Measurements from ENCODE around the gene LRRC25.
A peak's percentile ranks its signal among the peaks of the same experiment; 100 is the strongest.
"Not testable (repeated sequence)": the region's sequence is repeated elsewhere in the genome, so short reads cannot be mapped to it uniquely, and the experiment has no call there.

LRRC25 gene

DNA sequence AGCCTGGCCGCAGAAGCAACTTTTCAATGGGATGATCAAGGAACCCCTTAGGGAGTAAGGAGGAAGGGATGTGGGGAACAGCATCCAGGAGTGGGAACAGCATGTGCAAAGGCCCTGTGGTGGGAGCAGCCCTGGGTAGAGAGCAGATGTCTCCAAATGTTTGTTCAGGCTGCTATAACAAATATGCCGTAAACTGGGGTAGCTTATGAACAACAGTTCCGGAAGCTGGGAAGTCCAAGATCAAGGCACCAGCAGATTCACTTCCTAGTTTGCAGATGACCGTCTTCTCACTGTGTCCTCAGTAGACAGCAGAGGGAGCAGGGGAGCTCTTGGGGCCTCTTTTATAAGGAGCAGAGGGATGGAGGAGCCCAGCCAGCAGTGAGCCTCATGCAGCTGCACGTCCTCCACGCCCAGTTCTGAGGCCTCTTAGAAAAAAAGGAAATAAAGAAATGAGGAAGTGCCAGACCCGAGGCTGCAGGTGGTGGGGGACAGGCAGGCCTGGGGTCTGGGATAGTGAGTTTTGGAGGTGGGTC is 4.2 kb upstream of the LRRC25 start:
- peak in 1 of 2 donors; percentile 36 for ATAC-seq

DNA sequence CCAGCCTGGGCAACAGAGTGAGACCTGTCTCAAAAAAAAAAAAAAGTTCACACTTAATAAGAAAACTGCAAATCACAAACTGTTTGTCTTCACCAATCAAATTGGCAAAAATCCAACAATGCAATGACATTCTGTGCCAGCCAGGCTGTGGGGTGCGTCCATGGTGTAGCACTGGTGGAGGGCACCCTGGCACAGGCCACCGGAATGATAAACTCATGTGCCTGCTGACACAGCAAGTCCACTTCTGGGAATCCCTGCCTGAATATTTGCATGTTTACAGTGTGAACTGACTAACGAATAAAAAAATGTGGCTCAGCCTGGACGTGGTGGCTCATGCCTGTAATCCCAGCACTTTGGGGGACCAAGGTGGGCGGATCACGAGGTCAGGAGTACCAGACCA is 1.6 kb upstream of the LRRC25 start:
- no peak for ATAC-seq

DNA sequence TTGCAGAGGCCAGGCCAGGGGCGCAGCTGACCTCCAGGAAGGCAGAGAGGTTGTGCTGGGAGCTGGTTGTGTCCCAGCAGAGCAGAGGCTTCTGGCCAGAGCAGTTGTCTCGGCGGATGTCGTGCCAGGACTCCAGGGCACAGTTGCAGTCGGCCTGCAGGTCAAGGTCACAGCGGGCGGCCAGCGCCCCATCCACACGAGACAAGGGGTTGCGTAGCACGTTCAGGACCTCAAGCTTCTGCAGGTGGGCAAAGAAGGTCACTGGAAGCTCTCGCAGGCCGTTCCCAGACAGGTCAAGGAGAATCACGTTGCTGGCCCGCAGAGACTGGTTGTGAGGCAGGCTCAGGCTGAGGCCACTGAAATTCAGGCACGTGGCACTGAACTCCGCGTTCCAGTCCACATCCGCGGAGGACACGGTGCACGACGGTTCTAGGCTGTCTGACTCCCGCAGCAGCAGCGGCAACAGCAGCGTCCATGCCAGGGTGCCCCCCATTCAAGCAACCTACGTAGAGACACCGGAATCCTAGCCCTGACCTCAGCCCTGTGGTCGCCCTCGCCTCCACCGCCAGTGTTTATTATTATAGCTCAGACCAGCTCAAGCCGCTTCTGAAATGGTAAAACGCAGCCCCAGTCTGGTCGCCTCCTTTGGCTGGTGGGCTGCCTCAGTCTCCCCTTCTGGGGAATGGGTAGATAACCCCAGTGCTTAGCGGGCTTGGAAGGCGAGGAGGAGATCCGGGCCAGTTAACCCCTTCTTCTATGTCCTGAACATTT is 766 bp downstream of the LRRC25 start:
- no peak for ATAC-seq

DNA sequence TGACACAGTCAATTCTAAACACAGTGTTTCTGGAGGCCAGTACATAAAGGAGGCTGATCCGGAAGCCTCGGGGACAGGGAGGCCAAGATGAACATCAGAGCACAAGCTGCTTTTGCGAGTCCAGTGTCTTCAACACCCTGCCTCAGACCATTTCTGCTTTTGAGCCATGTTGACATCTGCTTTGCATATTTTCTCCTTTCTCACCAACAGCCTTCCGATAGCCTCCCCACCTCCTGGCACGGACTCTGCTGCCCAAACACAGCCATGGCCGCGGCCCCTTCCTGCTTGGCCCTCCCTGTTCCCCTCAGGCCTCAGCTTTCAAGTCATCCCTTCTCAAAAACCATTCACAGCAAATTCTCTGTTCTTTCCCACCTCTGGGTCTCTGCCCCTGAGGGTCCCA is 3.6 kb downstream of the LRRC25 start:
- no peak for ATAC-seq

DNA sequence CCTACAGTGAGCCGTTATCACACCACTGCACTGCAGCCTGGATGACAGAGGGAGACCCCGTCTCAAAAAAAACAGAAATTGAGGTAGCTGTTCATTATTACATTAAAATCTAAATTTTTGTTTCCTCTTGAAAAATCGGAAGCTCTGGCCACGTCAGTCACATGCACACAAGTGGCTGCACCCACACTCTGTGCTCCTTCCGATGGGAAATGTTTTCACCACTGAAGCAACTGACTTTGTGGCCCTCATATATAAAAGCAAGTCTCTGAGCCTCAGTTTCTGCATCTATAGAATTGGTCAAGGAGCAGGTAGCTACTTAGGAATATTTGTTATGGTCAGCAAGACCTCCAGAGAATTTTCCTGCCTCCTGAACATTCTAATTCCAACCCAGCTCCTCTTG is 4.5 kb downstream of the LRRC25 start:
- ATAC-seq: no peak

DNA sequence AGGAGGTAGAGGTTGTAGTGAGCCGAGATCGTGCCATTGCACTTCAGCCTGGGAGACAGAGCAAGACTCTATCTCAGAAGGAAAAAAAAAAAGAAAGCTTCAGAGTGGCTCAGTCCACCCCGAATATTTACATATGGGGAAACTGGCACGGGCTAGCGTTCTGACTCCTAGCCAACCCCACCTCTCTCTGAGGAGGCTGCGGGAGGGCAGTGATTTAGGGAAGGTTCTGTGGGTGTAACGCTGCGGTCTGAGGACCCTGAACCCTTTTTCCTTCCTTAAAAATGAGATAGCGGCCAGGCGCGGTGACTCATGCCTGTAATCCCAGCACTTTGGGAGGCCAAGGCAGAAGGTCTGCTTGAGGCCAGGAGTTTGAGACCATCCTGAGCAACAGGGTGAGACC is 5.0 kb downstream of the LRRC25 start:
- ATAC-seq: no peak

DNA sequence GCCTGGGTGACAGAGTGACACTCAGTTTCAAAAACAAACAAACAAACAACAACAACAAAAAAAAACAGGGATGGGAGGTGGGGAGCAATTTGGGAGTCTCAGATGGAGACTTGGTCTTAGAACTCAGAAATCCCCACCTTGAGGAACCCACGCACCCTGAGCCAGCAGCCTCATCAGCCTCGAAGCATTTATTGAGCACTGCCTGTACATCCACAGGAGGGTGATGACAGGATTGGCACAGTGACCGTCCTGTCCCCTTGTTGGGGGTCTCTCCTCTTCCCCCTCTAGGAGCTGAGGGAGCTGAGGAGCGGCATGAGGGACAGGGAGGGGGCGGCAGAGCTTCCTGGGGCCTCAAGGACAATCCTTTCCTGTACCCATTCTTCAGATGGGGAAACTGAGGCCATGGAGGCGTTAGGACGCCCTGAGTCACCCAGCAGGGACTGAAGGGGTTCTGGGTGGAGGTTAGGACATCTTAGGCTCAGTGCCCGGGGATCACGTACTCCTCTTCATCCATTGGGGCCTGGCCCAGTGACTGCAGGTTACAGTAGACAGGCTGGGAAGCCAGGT is 5.8 kb downstream of the LRRC25 start:
- ATAC-seq: no peak

DNA sequence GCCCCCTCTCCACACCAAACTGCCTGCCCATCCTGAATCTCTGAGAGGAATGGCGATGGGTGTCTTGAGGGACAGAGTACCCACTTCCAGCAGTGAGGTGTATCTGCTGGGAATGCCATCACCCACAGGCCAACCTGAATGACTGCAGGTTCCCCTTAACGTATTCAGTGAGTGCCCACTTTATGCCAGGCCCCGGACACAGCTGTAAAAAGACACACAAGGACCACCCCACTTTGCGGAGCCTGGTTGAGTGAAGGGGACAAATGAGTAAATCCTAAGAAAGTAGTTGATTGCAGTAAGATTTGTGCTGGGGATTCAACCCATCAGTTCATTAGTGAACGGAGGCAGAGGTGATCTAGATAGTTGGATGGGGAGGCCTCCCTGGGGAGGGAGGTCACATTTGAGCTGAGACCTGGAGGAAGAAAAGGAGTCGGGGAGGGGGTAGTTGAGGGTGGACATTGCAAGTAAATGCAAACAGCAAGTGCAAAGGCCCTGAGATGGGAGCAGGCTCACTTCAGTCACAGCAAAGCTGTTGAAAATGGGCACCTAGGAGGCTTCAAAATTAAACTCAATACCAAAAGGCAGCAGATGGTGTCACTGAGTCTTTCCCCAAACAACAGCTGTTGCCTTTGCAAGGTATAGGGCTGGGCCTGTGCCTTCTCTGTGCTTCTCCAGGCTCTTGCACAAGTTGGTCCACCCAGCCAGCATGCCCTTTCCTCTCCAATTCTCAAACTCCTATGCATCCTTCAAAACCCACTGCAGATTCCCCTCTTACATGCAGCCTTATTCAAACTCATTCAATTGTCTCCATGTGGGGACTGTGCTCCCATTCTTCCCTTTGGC is 7.1 kb downstream of the LRRC25 start:
- no peak for ATAC-seq

DNA sequence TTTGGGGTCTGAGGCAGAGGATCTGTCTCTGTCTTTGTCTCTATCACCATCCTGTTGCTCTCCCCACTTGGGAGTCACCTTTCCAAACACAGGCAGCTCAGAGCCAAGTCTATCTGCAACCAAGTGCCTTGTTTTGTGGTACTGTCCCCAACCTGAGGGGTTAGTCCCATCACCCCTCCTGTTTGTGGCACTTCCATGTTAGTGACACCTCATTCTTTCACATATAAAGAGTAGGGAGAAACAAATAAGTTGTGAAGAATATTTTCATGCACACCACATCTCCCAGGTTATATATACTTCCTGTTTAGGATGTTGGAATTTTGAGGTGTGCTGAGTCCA is 7.7 kb downstream of the LRRC25 start:
- no peak for ATAC-seq

DNA sequence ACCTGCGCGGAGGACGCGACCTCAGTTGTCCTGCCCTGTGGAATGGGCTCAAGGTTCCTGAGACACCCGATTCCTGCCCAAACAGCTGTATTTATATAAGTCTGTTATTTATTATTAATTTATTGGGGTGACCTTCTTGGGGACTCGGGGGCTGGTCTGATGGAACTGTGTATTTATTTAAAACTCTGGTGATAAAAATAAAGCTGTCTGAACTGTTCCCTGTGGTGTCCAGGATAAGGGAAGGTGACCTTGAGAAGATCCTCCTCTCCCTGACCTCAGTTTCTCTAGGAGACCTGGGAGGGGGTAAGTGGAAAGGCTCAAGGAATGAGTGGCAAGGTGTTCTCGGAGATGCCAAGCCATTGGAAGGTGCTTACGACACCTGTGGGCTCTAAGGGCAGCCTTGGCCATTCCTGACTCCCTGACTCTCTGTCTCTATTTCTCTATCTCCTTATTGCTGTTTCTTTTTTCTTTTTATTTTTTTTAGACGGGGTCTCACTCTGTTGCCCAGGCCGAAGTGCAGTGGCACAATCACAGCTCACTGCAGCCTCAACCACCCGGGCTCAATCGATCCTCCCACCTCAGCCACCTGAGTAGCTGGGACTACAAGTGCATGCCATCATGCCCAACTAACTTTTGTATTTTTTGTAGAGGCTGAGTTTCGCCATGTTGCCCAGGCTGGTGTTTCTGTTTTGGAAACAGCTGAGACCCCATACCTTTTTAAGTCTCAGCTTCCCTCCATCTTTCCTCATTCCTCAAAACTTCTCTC is 8.3 kb downstream of the LRRC25 start:
- ATAC-seq: no peak

DNA sequence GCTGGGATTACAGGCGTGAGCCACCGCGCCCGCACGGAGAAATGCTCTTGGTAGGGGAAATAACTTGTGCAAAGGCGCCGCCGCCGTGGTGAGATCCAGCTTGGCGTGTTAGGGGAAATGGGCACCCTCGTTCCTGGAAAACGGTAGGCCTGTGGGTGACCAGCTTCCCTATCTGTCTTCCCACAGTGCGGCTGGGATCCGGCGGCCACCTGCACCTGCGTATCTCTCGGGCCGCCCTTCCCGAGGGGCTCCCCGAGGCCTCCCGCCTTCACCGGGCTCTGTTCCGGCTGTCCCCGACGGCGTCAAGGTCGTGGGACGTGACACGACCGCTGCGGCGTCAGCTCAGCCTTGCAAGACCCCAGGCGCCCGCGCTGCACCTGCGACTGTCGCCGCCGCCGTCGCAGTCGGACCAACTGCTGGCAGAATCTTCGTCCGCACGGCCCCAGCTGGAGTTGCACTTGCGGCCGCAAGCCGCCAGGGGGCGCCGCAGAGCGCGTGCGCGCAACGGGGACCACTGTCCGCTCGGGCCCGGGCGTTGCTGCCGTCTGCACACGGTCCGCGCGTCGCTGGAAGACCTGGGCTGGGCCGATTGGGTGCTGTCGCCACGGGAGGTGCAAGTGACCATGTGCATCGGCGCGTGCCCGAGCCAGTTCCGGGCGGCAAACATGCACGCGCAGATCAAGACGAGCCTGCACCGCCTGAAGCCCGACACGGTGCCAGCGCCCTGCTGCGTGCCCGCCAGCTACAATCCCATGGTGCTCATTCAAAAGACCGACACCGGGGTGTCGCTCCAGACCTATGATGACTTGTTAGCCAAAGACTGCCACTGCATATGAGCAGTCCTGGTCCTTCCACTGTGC is 9.1 kb downstream of the LRRC25 start:
- peak; percentile 89 to 90 for ATAC-seq

DNA sequence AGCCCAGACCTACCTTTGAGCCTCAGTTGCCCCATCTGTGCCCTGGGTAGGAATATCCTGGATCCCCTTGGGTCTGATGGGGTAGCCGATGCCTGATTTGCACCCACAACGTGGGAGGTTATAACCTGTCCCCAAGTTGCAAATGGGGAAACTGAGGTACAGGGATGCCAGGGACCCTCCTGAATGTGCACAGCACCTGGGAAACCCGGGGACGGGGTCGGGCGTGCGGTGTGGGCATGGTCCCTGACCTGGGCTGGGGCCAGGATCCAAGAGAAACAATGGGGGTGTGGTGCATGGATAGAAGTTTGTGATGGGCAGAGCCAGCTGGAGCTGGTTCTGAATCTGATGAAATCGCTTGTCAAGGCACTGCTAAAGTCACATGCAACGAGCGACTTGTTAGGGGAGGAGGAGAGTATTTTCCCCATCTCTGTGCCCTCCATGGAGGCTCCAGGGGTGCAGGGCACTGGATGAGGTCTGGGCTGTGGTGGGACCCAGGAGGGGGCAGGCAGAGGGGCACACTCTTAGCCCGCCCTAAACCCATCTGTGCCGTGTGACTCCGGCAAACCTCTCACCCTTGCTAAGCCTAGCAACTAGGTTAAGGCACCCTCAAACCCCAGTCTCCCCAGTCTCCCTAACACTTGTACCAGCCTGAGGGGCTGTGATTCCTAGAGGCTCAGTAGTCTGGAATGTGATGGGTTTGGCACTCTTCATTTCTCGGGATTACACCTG is 10.7 kb downstream of the LRRC25 start:
- ATAC-seq: no peak

DNA sequence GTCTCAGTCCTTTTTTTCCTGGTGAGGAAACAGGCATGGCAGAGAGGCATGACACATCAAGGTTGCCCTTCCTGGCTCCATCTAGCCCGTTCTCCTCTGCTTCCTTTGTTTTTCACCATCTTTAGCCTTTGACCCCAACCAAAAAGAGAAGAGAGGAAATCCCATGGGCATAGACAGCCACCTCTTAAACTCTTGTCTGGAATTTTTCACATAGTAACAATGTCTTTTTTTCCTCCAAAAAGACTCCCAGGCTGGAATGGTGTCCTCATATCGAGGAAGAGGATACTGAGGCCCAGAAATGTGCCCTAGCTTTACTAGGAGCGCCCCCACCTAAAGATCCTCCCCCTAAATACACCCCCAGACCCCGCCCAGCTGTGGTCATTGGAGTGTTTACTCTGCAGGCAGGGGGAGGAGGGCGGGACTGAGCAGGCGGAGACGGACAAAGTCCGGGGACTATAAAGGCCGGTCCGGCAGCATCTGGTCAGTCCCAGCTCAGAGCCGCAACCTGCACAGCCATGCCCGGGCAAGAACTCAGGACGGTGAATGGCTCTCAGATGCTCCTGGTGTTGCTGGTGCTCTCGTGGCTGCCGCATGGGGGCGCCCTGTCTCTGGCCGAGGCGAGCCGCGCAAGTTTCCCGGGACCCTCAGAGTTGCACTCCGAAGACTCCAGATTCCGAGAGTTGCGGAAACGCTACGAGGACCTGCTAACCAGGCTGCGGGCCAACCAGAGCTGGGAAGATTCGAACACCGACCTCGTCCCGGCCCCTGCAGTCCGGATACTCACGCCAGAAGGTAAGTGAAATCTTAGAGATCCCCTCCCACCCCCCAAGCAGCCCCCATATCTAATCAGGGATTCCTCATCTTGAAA is 11.5 kb downstream of the LRRC25 start, which contains the start of gene GDF15:
Gene GDF15, plus strand, starts transcription at position 484 of the 868 bp plus-strand sequence. Its CDS starts 32 bp downstream, at position 516.
- no peak for ATAC-seq

DNA sequence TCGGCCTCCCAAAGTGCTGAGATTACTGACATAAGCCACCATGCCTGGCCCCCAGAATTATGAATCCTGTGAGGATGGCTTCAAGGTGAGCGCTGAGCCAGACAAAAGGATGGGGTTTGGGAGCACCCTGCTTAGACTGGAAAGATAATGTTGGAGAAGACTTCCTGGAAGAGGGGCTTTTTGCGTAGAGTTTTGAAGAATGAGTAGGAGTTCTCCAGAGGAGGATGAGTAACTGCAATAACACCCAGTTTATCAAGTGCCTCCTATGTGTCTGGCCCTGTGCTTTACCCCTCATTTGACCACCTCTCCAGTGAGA is 12.1 kb downstream of the LRRC25 start:
- ATAC-seq: no peak

DNA sequence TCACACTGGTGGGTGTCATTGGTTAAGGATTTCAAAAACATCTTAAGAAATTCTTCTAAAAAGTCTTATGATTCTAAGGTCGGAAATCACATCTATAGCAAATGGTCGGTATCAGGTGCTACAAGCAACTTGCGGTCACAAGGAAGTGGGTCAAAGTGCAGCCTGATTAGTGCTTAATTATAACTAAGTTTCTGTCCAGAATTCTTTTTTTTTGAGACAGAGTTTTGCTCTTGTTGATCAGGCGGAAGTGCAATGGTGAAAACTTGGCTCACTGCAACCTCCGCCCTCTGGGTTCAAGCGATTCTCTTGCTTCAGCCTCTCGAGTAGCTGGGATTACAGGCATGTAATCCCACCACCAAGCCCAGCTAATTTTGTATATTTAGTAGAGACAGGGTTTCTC is 12.6 kb downstream of the LRRC25 start:
- ATAC-seq: no peak

DNA sequence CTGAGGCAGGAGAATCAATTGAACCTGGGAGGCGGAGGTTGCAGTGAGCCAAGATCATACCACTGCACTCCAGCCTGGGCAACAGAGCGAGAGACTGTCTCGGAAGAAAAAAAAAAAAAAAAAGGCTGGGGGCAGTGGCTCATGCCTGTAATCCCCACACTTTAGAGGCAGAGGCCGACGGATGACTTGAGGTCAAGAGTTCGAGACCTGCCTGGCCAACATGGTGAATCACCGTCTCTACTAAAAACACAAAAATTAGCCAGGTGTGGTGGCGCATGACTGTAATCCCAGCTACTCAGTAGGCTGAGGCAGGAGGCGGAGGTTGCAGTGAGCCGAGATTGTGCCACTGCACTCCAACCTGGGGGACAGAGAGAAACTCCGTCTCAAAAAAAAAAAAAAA is 13.8 kb downstream of the LRRC25 start:
- ATAC-seq: not testable (repeated sequence)

DNA sequence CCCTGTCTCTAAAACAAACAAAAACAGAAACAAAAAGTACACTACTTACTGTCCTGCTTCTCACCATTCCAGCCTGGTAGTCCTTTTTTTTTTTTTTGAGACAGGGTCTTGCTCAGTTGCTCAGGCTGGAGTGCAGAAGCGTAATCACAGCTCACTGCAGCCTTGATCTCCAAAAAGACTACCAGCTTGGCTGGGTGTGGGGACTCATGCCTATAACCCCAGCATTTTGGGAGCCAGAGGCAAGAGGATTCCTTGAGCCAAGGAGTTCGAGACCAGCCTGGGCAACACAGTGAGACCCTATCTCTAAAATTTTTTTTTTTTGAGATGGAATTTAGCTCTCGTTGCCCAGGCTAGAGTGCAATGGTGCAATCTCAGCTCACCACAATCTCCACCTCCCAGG is 16.6 kb downstream of the LRRC25 start:
- ATAC-seq: no peak

DNA sequence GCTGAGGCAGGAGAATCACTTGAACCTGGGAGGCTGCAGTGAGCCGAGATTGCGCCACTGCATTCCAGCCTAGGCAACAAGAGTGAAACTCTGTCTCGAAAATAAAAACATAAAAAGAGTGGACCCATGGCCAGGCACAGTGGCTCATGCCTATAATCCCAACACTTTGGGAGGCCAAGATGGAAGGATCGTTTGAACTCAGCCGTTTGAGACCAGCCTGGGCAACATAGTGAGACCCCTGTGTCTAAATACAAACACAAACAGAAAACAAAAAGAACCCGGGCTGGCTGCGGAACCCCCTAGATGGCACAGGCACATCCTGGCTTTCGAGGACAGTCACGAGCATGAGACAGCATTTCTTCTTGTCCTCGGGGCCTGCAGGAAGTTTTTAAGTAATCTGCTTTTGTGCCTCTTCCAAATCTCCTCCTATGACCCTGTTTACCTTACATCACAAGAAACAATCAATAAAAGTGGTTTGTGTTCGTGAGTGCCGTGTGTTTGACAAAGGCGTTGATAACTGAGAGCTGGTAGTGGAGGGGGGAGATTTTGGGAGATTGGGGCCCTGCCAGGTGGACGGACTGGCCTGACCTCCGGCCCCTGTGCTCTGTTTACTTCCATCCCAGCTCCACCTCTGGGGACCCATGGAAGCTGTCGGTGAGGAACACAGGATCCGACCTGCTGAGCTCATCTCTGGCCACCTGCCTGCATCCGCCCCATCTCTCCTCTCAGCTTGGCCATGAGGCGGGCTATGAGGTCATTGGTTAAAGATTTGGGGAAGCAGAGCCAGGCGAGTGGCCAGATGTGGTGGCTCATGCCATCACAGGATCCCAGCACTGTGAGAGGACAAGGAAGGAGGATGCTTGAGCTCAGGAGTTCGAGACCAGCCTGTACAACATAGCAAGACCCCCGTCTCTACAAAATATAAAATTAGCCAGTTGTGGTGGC is 17.3 kb downstream of the LRRC25 start:
- ATAC-seq: no peak

DNA sequence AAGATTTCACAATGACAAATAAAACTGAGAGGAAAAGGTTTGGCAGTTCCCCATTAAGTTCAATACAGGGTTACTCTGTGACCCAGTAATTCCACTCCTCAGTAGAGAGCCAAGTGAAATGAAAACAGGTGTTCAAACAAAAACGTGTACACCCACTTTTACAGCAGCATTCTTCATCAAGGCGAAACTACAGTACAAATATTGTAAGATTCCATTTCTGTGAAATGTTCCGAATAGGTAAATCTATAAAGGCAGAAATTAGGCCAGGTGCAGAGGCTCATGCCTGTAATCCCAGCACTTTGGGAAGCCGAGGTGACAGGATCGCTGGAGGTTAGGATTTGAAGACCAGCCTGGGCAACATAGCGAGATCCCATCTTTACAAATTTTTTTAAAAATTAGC is 20.4 kb downstream of the LRRC25 start:
- no peak for ATAC-seq

Measured in activated CD4-positive, CD25-positive, alpha-beta regulatory T cell treated with anti-CD3 and anti-CD28 coated beads, Interleukin-2, amount 50 U/mL, for 24 hours (primary cell).